ENCODE data around the gene ACSL3. TPM values are rescaled to one million over a fixed set of nuclear protein-coding genes. Genes with fewer than 3 reads are reported as not detected.

ACSL3 gene
- total RNA-seq, 4 donors from 2014 or later, result 31.1 to 56.3 (median 52.5) TPM

GRCh38 chr2:222878301-222878876 lies 17.6 kb downstream of the ACSL3 start:
- 95% methylated on average over 5 of the region's 5 CpGs for WGBS
- no peak overlapping the region for H3K4me3 ChIP-seq
- intact Hi-C loops (cut with DNase I), result no loop called here
- DNase-seq (ENCODE audit: extremely low spot score), result no peak
- no peaks in the 10 kb centered on the region for H3K36me3 ChIP-seq
- no peaks in the 10 kb centered on the region for H3K27me3 ChIP-seq
- H3K27ac ChIP-seq (replicated peaks in 1 of 4), result no peak overlapping the region
- no peaks in the 10 kb centered on the region for H3K9me3 ChIP-seq
- peaks cover 30 to 55% (median 36%) of the 10 kb centered on the region in 4 donors for H3K4me1 ChIP-seq
- no peak for TF ChIP-seq POLR2A (IDR thresholded peaks at IDR 0.05; ENCODE audit: low read depth)
- TF ChIP-seq POLR2AphosphoS5 (IDR thresholded peaks at IDR 0.05), result no peak
- TF ChIP-seq EP300 (IDR thresholded peaks at IDR 0.05), result no peak
- TF ChIP-seq, protein P1, sequence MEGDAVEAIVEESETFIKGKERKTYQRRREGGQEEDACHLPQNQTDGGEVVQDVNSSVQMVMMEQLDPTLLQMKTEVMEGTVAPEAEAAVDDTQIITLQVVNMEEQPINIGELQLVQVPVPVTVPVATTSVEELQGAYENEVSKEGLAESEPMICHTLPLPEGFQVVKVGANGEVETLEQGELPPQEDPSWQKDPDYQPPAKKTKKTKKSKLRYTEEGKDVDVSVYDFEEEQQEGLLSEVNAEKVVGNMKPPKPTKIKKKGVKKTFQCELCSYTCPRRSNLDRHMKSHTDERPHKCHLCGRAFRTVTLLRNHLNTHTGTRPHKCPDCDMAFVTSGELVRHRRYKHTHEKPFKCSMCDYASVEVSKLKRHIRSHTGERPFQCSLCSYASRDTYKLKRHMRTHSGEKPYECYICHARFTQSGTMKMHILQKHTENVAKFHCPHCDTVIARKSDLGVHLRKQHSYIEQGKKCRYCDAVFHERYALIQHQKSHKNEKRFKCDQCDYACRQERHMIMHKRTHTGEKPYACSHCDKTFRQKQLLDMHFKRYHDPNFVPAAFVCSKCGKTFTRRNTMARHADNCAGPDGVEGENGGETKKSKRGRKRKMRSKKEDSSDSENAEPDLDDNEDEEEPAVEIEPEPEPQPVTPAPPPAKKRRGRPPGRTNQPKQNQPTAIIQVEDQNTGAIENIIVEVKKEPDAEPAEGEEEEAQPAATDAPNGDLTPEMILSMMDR (IDR thresholded peaks at IDR 0.05), result no peak

- 87% methylated on average over 10 of the region's 10 CpGs for WGBS
- no peaks in the 10 kb centered on the region for H3K27me3 ChIP-seq
- no peak overlapping the region for H3K27ac ChIP-seq (replicated peaks in 1 of 4)
- peaks cover 37 to 61% (median 42%) of the 10 kb centered on the region in 4 donors for H3K4me1 ChIP-seq
- H3K36me3 ChIP-seq, result no peaks in the 10 kb centered on the region
- no peaks in the 10 kb centered on the region for H3K9me3 ChIP-seq
- intact Hi-C loops (cut with DNase I), result no loop called here
- DNase-seq (ENCODE audit: extremely low spot score), result no peak
- no peak overlapping the region for H3K4me3 ChIP-seq
- TF ChIP-seq EP300 (IDR thresholded peaks at IDR 0.05) (no peak), POLR2AphosphoS5 (IDR thresholded peaks at IDR 0.05) (no peak), POLR2A (IDR thresholded peaks at IDR 0.05; ENCODE audit: low read depth) (no peak)
- TF ChIP-seq, protein P1 (IDR thresholded peaks at IDR 0.05), result no peak
These were observed 18.2 kb downstream of the ACSL3 start for GRCh38 chr2:222878877-222879603.

GRCh38 chr2:222879604-222879933 lies 18.7 kb downstream of the ACSL3 start:
- H3K4me1 ChIP-seq, result peaks cover 42 to 66% (median 47%) of the 10 kb centered on the region in 4 donors
- no peak overlapping the region for H3K27ac ChIP-seq (replicated peaks in 1 of 4)
- intact Hi-C loops (cut with DNase I), result no loop called here
- TF ChIP-seq POLR2A (IDR thresholded peaks at IDR 0.05; ENCODE audit: low read depth), result no peak
- TF ChIP-seq, protein P1 (IDR thresholded peaks at IDR 0.05), result no peak
- no peak for TF ChIP-seq POLR2AphosphoS5 (IDR thresholded peaks at IDR 0.05)
- TF ChIP-seq EP300 (IDR thresholded peaks at IDR 0.05), result no peak
- H3K27me3 ChIP-seq, result no peaks in the 10 kb centered on the region
- no peaks in the 10 kb centered on the region for H3K9me3 ChIP-seq
- no peaks in the 10 kb centered on the region for H3K36me3 ChIP-seq
- DNase-seq (ENCODE audit: extremely low spot score), result no peak
- WGBS, result 82% methylated on average over 3 of the region's 3 CpGs
- no peak overlapping the region for H3K4me3 ChIP-seq

DNA sequence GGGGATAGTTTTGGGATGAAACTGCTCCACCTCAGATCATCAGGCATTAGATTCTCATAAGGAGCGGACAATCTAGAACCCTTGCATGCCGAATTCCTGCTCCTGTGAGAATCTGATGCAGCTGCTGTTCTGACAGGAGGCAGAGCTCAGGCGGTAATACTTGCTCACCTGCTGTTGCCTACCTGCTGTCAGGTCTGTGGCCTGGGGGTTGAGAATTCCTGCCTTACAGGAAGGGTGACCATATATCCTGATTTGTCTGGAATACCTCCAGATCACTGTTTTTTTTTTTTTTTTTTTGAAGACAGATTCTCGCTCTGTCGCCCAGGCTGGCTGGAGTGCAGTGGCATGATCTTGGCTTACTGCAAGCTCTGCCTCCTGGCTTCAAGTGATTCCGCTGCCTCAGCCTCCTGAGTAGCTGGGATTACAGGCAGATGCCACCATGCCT lies 21.7 kb downstream of the ACSL3 start:
- intact Hi-C loops (cut with DNase I), result no loop called here
- H3K36me3 ChIP-seq, result no peaks in the 10 kb centered on the region
- H3K9me3 ChIP-seq, result no peaks in the 10 kb centered on the region
- WGBS, result 97% methylated on average over 4 of the region's 6 CpGs
- no peak overlapping the region for H3K27ac ChIP-seq (replicated peaks in 1 of 4)
- no peaks in the 10 kb centered on the region for H3K27me3 ChIP-seq
- TF ChIP-seq, protein P1 (IDR thresholded peaks at IDR 0.05), result no peak
- TF ChIP-seq EP300 (IDR thresholded peaks at IDR 0.05) (no peak), POLR2A (IDR thresholded peaks at IDR 0.05; ENCODE audit: low read depth) (no peak), POLR2AphosphoS5 (IDR thresholded peaks at IDR 0.05) (no peak)
- peaks cover 57 to 78% (median 60%) of the 10 kb centered on the region in 4 donors for H3K4me1 ChIP-seq
- no peak for DNase-seq (ENCODE audit: extremely low spot score)
- H3K4me3 ChIP-seq, result no peak overlapping the region
